HEK293T (cell line): ENCODE results near the gene FRMPD1.

Experiments
- BHLHE40 ChIP-seq: fragments of 450-650 bp; IDR thresholded peaks from 2 replicates; pipeline ENCODE4 v1.6.1; 2016; ENCODE audit warnings: mild to moderate bottlenecking, moderate library complexity, borderline replicate concordance
- SP1 ChIP-seq: fragments of 450-650 bp; IDR thresholded peaks from 2 replicates; pipeline ENCODE4 v1.6.1; 2017

DNA sequence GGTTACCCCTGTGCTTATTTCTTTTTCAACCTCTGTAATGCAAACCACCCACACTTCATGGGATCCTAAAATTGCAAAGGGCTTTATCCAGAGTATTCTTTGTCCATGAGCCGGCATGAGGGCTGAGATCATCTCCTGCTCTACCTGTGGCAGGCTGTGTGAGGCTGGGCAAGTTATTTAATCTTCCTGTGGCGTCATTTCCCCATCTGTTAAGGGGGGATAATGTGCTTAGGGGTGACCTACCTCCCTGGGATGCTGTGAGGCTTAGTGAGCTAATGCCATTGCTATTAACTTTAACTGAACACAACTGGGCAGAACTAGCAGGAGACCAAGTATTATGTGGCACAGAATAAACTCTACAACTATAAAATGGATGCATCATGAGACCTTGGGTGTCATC lies 17.0 kb downstream of the FRMPD1 start:
- TF ChIP-seq SP1: no peak
- TF ChIP-seq BHLHE40: no peak
